GM21723 (cell line): ENCODE results near the gene SLC16A2.
"Not testable (repeated sequence)": the region's sequence is repeated elsewhere in the genome, so short reads cannot be mapped to it uniquely, and the experiment has no call there.

ENCODE experiments used
- ATAC-seq: cut with Tn5 transposase; IDR thresholded peaks from one replicate; pipeline ENCODE4 v1.9.1; 2021; ENCODE audit warnings: mild to moderate bottlenecking, moderate library complexity; ENCODE audit not compliant: unreplicated experiment

Gene SLC16A2

GRCh38 chrX:74445099-74445498, 23.8 kb downstream of the SLC16A2 start:
- ATAC-seq, result no peak

- no peak for ATAC-seq
Measured at GRCh38 chrX:74446876-74447275, 25.6 kb downstream of the SLC16A2 start.

GRCh38 chrX:74448669-74449068, 27.4 kb downstream of the SLC16A2 start:
- no peak for ATAC-seq

- ATAC-seq, result no peak
Measured at GRCh38 chrX:74449322-74449936, 28.1 kb downstream of the SLC16A2 start.

- no peak for ATAC-seq
Measured at GRCh38 chrX:74449937-74450330, 28.6 kb downstream of the SLC16A2 start.

- ATAC-seq, result no peak
Measured at GRCh38 chrX:74450803-74451449, 29.6 kb downstream of the SLC16A2 start.

- ATAC-seq, result no peak
Measured at GRCh38 chrX:74451450-74452198, 30.3 kb downstream of the SLC16A2 start.

- no peak for ATAC-seq
Measured at GRCh38 chrX:74452199-74452481, 30.8 kb downstream of the SLC16A2 start.

GRCh38 chrX:74453178-74453577, 31.9 kb downstream of the SLC16A2 start:
- no peak for ATAC-seq

GRCh38 chrX:74454233-74454632, 32.9 kb downstream of the SLC16A2 start:
- not testable (repeated sequence) for ATAC-seq

- no peak for ATAC-seq
Measured at GRCh38 chrX:74458736-74459135, 37.4 kb downstream of the SLC16A2 start.

GRCh38 chrX:74461384-74461783, 40.1 kb downstream of the SLC16A2 start:
- no peak for ATAC-seq

- no peak for ATAC-seq
Measured at GRCh38 chrX:74464722-74465121, 43.4 kb downstream of the SLC16A2 start.

- no peak for ATAC-seq
Measured at GRCh38 chrX:74465424-74465823, 44.1 kb downstream of the SLC16A2 start.

- no peak for ATAC-seq
Measured at GRCh38 chrX:74467656-74468055, 46.4 kb downstream of the SLC16A2 start.

- ATAC-seq, result not testable (repeated sequence)
Measured at GRCh38 chrX:74473116-74473515, 51.8 kb downstream of the SLC16A2 start.

GRCh38 chrX:74490247-74490646, 69.0 kb downstream of the SLC16A2 start:
- no peak for ATAC-seq

- ATAC-seq, result no peak
Measured at GRCh38 chrX:74492720-74493201, 71.5 kb downstream of the SLC16A2 start.

GRCh38 chrX:74493806-74494205, 72.5 kb downstream of the SLC16A2 start:
- no peak for ATAC-seq

- no peak for ATAC-seq
Measured at GRCh38 chrX:74498924-74499323, 77.6 kb downstream of the SLC16A2 start.

- no peak for ATAC-seq
Measured at GRCh38 chrX:74500067-74500466, 78.8 kb downstream of the SLC16A2 start.

- ATAC-seq, result no peak
Measured at GRCh38 chrX:74500555-74500954, 79.3 kb downstream of the SLC16A2 start.
